ENCODE data around the gene LHFPL3. TPM values are rescaled to one million over a fixed set of nuclear protein-coding genes. Genes with fewer than 3 reads are reported as not detected.

Gene LHFPL3
- total RNA-seq, 1 experiment from 2014 or later: not detected

DNA sequence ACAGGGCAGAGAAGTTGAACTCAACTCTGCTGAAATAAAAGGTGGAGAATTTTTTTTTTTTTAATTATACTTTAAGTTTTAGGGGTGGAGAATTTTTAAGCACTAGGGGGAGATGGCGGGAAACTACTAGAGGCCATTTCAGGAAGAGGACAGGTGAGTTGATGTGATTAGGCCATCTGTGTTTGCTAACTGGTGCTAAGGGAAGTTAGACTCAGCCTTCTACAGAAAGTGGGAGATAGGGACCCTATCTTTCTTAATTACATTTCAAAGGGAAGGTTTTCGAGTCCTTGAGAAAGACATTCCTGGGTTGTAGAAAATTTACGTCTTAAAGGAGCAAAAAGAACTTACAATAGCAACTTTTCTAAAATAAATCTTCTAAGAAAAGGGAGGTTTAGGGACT lies 124.8 kb downstream of the LHFPL3 start:
- Histone ChIP-seq H3K27me3 (ENCODE audit: insufficient read depth, low read length) (peaks cover 3% of the 10 kb centered on the region; the same call in 1 of the 2 replicates), H3K4ac (ENCODE audit: low read depth, low read length) (no peak overlapping the region), H3K9me3 (ENCODE audit: control insufficient read depth, low read depth, low read length) (peaks cover 7% of the 10 kb centered on the region), H3K79me1 (ENCODE audit: insufficient read depth, low read depth, low read length, poor library complexity, severe bottlenecking) (no peaks in the 10 kb centered on the region), H3K4me1 (ENCODE audit: insufficient read depth, low read length) (no peaks in the 10 kb centered on the region), H2AK5ac (ENCODE audit: insufficient read length, low read length) (no peak overlapping the region), H4K20me1 (ENCODE audit: control insufficient read depth, insufficient read depth, insufficient read length) (no peaks in the 10 kb centered on the region), H3K9ac (ENCODE audit: extremely low read depth, insufficient read length, low read length) (no peak overlapping the region), H2AFZ (ENCODE audit: low read length) (no peak overlapping the region), H3K18ac (ENCODE audit: insufficient read length, low read depth, low read length) (no peak overlapping the region), H4K8ac (replicated peaks; ENCODE audit: insufficient read length, low read depth, low read length) (no peak overlapping the region), H2BK15ac (ENCODE audit: low read depth, low read length) (no peak overlapping the region), H3K79me2 (ENCODE audit: insufficient read depth, low read length) (no peaks in the 10 kb centered on the region), H2BK20ac (ENCODE audit: low read depth, low read length, poor library complexity, severe bottlenecking) (no peak overlapping the region), H4K91ac (ENCODE audit: insufficient read length, low read depth, low read length) (no peak overlapping the region), H3K56ac (ENCODE audit: insufficient read length, low read depth, low read length) (no peak overlapping the region), H3K23me2 (ENCODE audit: insufficient read length, low read depth, low read length, poor library complexity, severe bottlenecking) (no peaks in the 10 kb centered on the region), H3K27ac (ENCODE audit: insufficient read length, low read depth, low read length) (no peak overlapping the region), H2BK5ac (ENCODE audit: insufficient read length, low read length) (no peak overlapping the region), H3K23ac (ENCODE audit: insufficient read length, low read depth, low read length) (no peak overlapping the region), H4K5ac (ENCODE audit: insufficient read length, low read depth, low read length) (no peak overlapping the region), H3K14ac (ENCODE audit: insufficient read depth, low read length) (no peak overlapping the region), H2BK12ac (ENCODE audit: insufficient read length, low read depth, low read length) (no peak overlapping the region), H3T11ph (ENCODE audit: low read length) (no peak overlapping the region), H2BK120ac (ENCODE audit: low read depth, low read length, poor library complexity, severe bottlenecking) (no peak overlapping the region), H3K4me2 (ENCODE audit: insufficient read depth, insufficient read length, low read length) (no peak overlapping the region)
- H3K36me3 Mint-ChIP-seq (ENCODE audit: insufficient read depth in 1 of 3, low read depth in 3 of 3): peaks cover 0 to 6% (median 0%) of the 10 kb centered on the region in 3 experiments; a peak in 2 of 7 replicates
- H3K27ac Mint-ChIP-seq: no peak overlapping the region
- H3K4me1 Mint-ChIP-seq: 0 out of 4 replicates have a peak, but pooled peaks cover 0 to 3% of the 10 kb centered on the region in 2 experiments
- no CpG with 5 or more reads among the region's 3 CpGs for WGBS (ENCODE audit: extremely low coverage, insufficient read length, low lambda C conversion rate)
- no peak overlapping the region for H3K4me3 Mint-ChIP-seq
- H3K9me3 Mint-ChIP-seq: peaks cover 9 to 11% of the 10 kb centered on the region in 2 experiments; a peak in 4 of 5 replicates
- DNase-seq: no peak
- peaks cover 12% of the 10 kb centered on the region for H3K27me3 Mint-ChIP-seq (ENCODE audit: low read depth)
- TF ChIP-seq, protein P1, sequence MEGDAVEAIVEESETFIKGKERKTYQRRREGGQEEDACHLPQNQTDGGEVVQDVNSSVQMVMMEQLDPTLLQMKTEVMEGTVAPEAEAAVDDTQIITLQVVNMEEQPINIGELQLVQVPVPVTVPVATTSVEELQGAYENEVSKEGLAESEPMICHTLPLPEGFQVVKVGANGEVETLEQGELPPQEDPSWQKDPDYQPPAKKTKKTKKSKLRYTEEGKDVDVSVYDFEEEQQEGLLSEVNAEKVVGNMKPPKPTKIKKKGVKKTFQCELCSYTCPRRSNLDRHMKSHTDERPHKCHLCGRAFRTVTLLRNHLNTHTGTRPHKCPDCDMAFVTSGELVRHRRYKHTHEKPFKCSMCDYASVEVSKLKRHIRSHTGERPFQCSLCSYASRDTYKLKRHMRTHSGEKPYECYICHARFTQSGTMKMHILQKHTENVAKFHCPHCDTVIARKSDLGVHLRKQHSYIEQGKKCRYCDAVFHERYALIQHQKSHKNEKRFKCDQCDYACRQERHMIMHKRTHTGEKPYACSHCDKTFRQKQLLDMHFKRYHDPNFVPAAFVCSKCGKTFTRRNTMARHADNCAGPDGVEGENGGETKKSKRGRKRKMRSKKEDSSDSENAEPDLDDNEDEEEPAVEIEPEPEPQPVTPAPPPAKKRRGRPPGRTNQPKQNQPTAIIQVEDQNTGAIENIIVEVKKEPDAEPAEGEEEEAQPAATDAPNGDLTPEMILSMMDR (conservative IDR thresholded peaks at IDR 0.05): no peak
